Left lung (tissue), 10 donors: Measurements from ENCODE around the gene MYO1C. TPM values are rescaled to one million over a fixed set of nuclear protein-coding genes. Genes with fewer than 3 reads are reported as not detected.

ENCODE experiments used
- ATAC-seq: fragments of 200-7000 bp; cut with Tn5 transposase; one replicate; pipeline ENCODE4 v1.9.1; 2020; ENCODE audit warnings: moderate library complexity
- DNase-seq, 4 donors: peaks; one replicate each; pipeline ENCODE4 v3.0.0-alpha.2; 2013 to 2020
- H3K27ac ChIP-seq, 2 donors: fragments of 200-600 bp; sonication (generic) in 1 of 2; one replicate each; pipeline versions ENCODE4 v1.5.0 to v1.8.0; 2020 to 2021
- H3K27me3 ChIP-seq, 2 donors: fragments of 200-600 bp; sonication (generic) in 1 of 2; one replicate each; pipeline versions ENCODE4 v1.5.0 to v1.8.0; 2020 to 2021
- H3K36me3 ChIP-seq, 2 donors: fragments of 200-600 bp; sonication (generic) in 1 of 2; one replicate each; pipeline versions ENCODE4 v1.5.0 to v1.8.0; 2020 to 2021
- H3K4me1 ChIP-seq, 2 donors: fragments of 200-600 bp; one replicate each; pipeline ENCODE4 v1.8.0; 2021
- H3K4me3 ChIP-seq, 2 donors: fragments of 200-600 bp; sonication (generic) in 1 of 2; one replicate each; pipeline versions ENCODE4 v1.5.0 to v1.8.0; 2020 to 2021; ENCODE audit warnings: mild to moderate bottlenecking in 1 of 2
- H3K9me3 ChIP-seq, 2 donors: fragments of 200-600 bp; sonication (generic) in 1 of 2; one replicate each; pipeline versions ENCODE4 v1.5.0 to v1.8.0; 2020 to 2021
- intact Hi-C, 2 donors: fragments of 100-400 bp; cut with DNase I; formaldehyde crosslinking; loops; one replicate each; pipeline versions ENCODE4 v1.11.2 to v1.14.2; 2022
- polyA plus RNA-seq, 6 donors: library from polyadenylated mRNA; unstranded; fragments of 120-200 nt; gene quantifications; one replicate each; pipeline ENCODE4 v1.2.1, GENCODE V29; 2013; ENCODE audit not compliant: insufficient read length in 6 of 6
- total RNA-seq, 2 donors: library from RNA; stranded (reverse); fragmentation: NEBNext Ultra II Directional; extraction: Animal tissue kit (Norgen Biotek cat#: 25700); gene quantifications; one replicate each; pipeline ENCODE4 v1.2.1, GENCODE V29; 2021
- TF ChIP-seq, protein P1 (sequence below), 2 donors: fragments of 200-600 bp; sonication (generic) in 1 of 2; IDR thresholded peaks; one replicate each; pipeline versions ENCODE4 v1.5.0 to v1.8.0; 2021; ENCODE audit warnings: antibody characterized with exemption in 2 of 2
- donor health status: DM: no; HTN: yes; CAD: no.
- donor health status: DM: no; HTN: no; CAD: no.

MYO1C gene
- total and polyA plus RNA-seq, 8 donors: 65.5 to 282 (median 80.7) TPM

DNA sequence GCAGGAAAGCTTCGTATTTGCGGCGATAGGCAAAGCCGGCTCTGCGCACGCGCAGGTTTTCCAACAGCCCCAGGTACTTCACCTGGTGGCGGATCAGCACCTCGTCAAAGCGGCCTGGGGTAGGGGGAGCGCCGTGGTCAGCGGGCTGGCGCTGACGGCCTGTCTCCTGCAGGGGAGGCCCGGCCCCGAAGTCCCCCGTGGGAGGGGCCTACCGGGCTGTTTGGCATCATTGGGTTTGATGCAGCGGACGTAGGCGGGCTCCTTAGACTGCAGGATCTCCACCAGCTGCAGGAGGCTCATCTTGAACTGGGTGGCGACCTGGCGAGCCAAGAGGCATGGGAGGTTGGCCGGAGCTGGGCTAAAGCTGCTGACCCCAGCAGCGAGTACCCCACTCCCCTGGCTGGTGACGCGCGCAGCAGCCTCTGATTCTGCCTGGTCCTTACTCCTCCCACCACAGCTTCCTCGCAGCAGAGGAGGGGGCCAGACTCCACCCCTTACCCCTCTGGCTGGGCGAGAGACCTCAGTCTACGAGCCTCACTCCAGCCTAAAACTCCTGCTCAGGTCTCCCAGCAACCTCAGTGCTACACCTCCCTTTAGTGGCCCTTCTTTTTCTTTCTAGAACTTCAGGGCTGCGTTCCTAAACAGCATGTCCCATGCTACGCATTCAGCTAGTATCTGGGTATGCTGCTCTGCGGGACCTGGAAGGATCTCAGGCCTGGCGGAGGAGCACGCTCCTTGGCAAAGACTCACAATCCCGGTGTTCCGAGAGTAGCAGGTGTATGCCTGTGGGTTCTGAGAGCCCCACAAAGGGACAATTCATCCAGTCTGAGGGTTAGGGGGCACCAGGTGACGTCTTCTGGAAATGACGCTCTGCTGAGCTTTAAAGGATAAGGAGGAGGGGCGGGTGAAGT lies 20.3 kb downstream of the MYO1C start:
- ATAC-seq: no peak
- intact Hi-C loops: no loop called here

DNA sequence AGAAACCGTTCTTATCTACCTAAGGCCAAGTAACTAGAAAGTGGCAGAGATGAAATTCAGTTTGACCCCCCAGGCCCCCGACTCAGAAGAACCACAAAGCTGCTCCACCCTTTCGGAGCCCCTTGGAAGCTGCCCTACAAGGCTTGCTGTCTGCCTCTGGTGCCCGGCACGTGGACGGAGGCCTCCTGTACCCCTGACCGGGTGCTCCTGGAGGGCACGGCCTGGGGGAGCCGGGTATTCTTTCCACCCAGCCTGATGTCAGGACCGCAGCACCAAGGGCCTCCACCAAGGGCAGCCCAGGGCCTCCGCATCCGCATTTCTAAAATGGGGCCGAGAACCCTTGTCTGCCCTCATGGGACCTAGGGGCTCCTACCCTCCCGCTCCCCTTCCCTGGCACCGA lies 21.0 kb downstream of the MYO1C start:
- H3K4me3 ChIP-seq: no peak overlapping the region
- H3K27me3 ChIP-seq: no peaks in the 10 kb centered on the region
- no peak overlapping the region for H3K27ac ChIP-seq
- H3K36me3 ChIP-seq: peaks cover 0 to 92% of the 10 kb centered on the region in 2 donors
- no peaks in the 10 kb centered on the region for H3K9me3 ChIP-seq
- intact Hi-C loops: no loop called here
- ATAC-seq: no peak
- H3K4me1 ChIP-seq: peaks cover 0 to 27% of the 10 kb centered on the region in 2 donors
- TF ChIP-seq, protein P1, sequence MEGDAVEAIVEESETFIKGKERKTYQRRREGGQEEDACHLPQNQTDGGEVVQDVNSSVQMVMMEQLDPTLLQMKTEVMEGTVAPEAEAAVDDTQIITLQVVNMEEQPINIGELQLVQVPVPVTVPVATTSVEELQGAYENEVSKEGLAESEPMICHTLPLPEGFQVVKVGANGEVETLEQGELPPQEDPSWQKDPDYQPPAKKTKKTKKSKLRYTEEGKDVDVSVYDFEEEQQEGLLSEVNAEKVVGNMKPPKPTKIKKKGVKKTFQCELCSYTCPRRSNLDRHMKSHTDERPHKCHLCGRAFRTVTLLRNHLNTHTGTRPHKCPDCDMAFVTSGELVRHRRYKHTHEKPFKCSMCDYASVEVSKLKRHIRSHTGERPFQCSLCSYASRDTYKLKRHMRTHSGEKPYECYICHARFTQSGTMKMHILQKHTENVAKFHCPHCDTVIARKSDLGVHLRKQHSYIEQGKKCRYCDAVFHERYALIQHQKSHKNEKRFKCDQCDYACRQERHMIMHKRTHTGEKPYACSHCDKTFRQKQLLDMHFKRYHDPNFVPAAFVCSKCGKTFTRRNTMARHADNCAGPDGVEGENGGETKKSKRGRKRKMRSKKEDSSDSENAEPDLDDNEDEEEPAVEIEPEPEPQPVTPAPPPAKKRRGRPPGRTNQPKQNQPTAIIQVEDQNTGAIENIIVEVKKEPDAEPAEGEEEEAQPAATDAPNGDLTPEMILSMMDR (IDR thresholded peaks at IDR 0.05): no peak
- DNase-seq: peak in 1 of 4 donors; percentile 68

More for the DNA sequence above, 20.3 kb downstream of the MYO1C start:
- peaks cover 0 to 92% of the 10 kb centered on the region in 2 donors for H3K36me3 ChIP-seq
- peak in 1 of 4 donors; percentile 65 for DNase-seq
- no peaks in the 10 kb centered on the region for H3K27me3 ChIP-seq
- H3K4me3 ChIP-seq: no peak overlapping the region
- no peaks in the 10 kb centered on the region for H3K9me3 ChIP-seq
- TF ChIP-seq, protein P1 (IDR thresholded peaks at IDR 0.05): no peak
- H3K27ac ChIP-seq: no peak overlapping the region
- H3K4me1 ChIP-seq: peaks cover 0 to 27% of the 10 kb centered on the region in 2 donors

GRCh38 chr17:1470755-1471462 lies 21.6 kb downstream of the MYO1C start:
- no peak overlapping the region for H3K27ac ChIP-seq
- H3K4me3 ChIP-seq: no peak overlapping the region
- DNase-seq (peak in 1 of 4 donors; percentile 71), ATAC-seq (no peak)
- TF ChIP-seq, protein P1 (IDR thresholded peaks at IDR 0.05): no peak
- intact Hi-C loops: no loop called here
- H3K27me3 ChIP-seq: no peaks in the 10 kb centered on the region
- H3K4me1 ChIP-seq: peaks cover 0 to 22% of the 10 kb centered on the region in 2 donors
- H3K9me3 ChIP-seq: no peaks in the 10 kb centered on the region
- H3K36me3 ChIP-seq: peaks cover 0 to 92% of the 10 kb centered on the region in 2 donors

GRCh38 chr17:1470071-1470754 lies 22.3 kb downstream of the MYO1C start:
- Histone ChIP-seq H3K27me3 (no peaks in the 10 kb centered on the region), H3K4me1 (peaks cover 0 to 18% of the 10 kb centered on the region in 2 donors), H3K36me3 (peaks cover 0 to 94% of the 10 kb centered on the region in 2 donors), H3K4me3 (no peak overlapping the region), H3K9me3 (no peaks in the 10 kb centered on the region), H3K27ac (no peak overlapping the region)
- intact Hi-C loops: no loop called here
- TF ChIP-seq, protein P1 (IDR thresholded peaks at IDR 0.05): no peak
- ATAC-seq (no peak), DNase-seq (peak in 1 of 4 donors; percentile 57)
